K562 (cell line): Measurements from ENCODE around the gene LPIN1. TPM values are rescaled to one million over a fixed set of nuclear protein-coding genes. Genes with fewer than 3 reads are reported as not detected.
A peak's percentile ranks its signal among the peaks of the same experiment; 100 is the strongest.

Experiments used
- TRIM25 ChIP-seq: fragments of 450-650 bp; IDR thresholded peaks from 2 replicates; pipeline ENCODE4 v1.7.0; 2016; ENCODE audit warnings: borderline replicate concordance
- ZNF224 ChIP-seq: sonication (generic); formaldehyde crosslinking; IDR thresholded peaks from 2 replicates; pipeline ENCODE4 v1.8.0; 2022; ENCODE audit warnings: mild to moderate bottlenecking, missing genetic modification reagents
- polyA plus RNA-seq, 8 experiments: library from polyadenylated mRNA; depleted of rRNA in 4 of 8; stranded (reverse) in 5 of 8; unstranded in 3 of 8; fragments of >200 nt; fragmentation: Nextera tagmentation in 2 of 8; fragmentation: Illumina TruSeq in 1 of 8; extraction: Ambion mirVana in 2 of 8; extraction: Trizol in 1 of 8; gene quantifications; 2 replicates each; pipeline versions ENCODE4 v1.2.1 to v1.2.3, GENCODE V29; 2011 to 2014; ENCODE audit warnings: inconsistent platforms in 1 of 8, missing spikeins in 1 of 8
- total RNA-seq, 7 experiments: library from RNA; depleted of rRNA in 6 of 7; stranded (reverse); fragments of >200 nt in 6 of 7; fragmentation: Illumina TruSeq in 2 of 7; extraction: Trizol in 2 of 7; gene quantifications; 2 replicates each; pipeline versions ENCODE4 v1.2.1 to v1.2.3, GENCODE V29; 2011 to 2021; ENCODE audit warnings: low replicate concordance in 1 of 7
- TF ChIP-seq, protein P1 (sequence below): sonication (generic); formaldehyde crosslinking; IDR thresholded peaks from 2 replicates; pipeline ENCODE4 v1.8.0; 2023; ENCODE audit warnings: mild to moderate bottlenecking, missing genetic modification reagents
- TF ChIP-seq, protein P2 (sequence below): sonication (generic); formaldehyde crosslinking; IDR thresholded peaks from 2 replicates; pipeline ENCODE4 v1.8.1; 2023; ENCODE audit warnings: mild to moderate bottlenecking, missing genetic modification reagents
- TF ChIP-seq, protein P3 (sequence below): fragments of 450-650 bp; IDR thresholded peaks from 2 replicates; pipeline ENCODE4 v1.6.1; 2016; ENCODE audit warnings: borderline replicate concordance

The LPIN1 gene
- total and polyA plus RNA-seq, 9 of the 15 experiments (the other 6 are each of a cell fraction or from before 2014, with no cell fraction given) = 9.2 to 84.0 (median 27.8) TPM

DNA sequence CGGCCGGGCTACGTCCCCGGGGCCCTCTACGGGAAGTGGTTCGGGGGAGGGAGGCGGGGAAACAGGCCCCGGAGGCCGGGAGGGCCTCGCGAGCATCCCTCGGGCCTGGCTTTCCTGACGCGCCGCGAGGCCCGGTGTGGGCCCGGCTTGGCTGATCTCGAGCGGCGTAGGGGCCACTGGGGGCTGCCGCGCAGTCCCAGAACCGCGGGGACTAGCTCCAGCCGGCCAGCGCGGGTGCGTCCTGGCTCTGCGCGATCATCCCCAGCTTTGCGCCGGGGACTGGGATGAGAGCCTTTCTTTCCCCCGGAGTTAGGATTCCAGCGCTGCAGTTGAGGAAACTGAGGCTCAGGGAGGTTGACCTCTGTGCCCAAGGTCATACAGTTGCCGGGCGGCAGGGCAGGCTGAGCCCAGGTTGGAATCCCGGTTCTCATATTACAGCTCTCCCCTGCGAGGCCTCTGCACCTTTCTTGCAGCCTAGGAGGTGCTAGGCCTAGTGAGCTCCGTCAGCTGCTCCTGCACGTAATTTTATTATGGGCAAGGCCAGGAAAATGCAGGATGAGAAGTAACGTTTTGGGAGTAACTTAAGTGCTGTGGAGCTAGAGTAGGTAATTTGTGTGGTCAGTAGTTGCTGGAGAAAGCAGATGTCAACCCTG, 501 bp downstream of the LPIN1 start (continued):
- TF ChIP-seq, protein P1, sequence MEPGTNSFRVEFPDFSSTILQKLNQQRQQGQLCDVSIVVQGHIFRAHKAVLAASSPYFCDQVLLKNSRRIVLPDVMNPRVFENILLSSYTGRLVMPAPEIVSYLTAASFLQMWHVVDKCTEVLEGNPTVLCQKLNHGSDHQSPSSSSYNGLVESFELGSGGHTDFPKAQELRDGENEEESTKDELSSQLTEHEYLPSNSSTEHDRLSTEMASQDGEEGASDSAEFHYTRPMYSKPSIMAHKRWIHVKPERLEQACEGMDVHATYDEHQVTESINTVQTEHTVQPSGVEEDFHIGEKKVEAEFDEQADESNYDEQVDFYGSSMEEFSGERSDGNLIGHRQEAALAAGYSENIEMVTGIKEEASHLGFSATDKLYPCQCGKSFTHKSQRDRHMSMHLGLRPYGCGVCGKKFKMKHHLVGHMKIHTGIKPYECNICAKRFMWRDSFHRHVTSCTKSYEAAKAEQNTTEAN = 0 out of 2 replicates have a peak, but pooled peaks have one; percentile 52
- TF ChIP-seq, protein P2, sequence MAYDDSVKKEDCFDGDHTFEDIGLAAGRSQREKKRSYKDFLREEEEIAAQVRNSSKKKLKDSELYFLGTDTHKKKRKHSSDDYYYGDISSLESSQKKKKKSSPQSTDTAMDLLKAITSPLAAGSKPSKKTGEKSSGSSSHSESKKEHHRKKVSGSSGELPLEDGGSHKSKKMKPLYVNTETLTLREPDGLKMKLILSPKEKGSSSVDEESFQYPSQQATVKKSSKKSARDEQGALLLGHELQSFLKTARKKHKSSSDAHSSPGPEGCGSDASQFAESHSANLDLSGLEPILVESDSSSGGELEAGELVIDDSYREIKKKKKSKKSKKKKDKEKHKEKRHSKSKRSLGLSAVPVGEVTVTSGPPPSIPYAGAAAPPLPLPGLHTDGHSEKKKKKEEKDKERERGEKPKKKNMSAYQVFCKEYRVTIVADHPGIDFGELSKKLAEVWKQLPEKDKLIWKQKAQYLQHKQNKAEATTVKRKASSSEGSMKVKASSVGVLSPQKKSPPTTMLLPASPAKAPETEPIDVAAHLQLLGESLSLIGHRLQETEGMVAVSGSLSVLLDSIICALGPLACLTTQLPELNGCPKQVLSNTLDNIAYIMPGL (CRISPR knock-in tag) = 0 out of 2 replicates have a peak, but pooled peaks have one; percentile 13
- TF ChIP-seq ZNF224 (CRISPR knock-in tag) (0 out of 2 replicates have a peak, but pooled peaks have one; percentile 31), TRIM25 (no peak)
- TF ChIP-seq, protein P3, sequence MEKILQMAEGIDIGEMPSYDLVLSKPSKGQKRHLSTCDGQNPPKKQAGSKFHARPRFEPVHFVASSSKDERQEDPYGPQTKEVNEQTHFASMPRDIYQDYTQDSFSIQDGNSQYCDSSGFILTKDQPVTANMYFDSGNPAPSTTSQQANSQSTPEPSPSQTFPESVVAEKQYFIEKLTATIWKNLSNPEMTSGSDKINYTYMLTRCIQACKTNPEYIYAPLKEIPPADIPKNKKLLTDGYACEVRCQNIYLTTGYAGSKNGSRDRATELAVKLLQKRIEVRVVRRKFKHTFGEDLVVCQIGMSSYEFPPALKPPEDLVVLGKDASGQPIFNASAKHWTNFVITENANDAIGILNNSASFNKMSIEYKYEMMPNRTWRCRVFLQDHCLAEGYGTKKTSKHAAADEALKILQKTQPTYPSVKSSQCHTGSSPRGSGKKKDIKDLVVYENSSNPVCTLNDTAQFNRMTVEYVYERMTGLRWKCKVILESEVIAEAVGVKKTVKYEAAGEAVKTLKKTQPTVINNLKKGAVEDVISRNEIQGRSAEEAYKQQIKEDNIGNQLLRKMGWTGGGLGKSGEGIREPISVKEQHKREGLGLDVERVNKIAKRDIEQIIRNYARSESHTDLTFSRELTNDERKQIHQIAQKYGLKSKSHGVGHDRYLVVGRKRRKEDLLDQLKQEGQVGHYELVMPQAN = no peak
